ENCODE measurements around the gene ATG2B. TPM values are rescaled to one million over a fixed set of nuclear protein-coding genes. Genes with fewer than 3 reads are reported as not detected.

The ATG2B gene
- total RNA-seq, 1 donor from 2014 or later: 15.5 TPM

Other genes with a start within 250 kb of the ATG2B start
- gene BDKRB2, start 158.5 kb downstream of the ATG2B start, total RNA-seq: under 0.01 and 0.26 TPM in 2 replicates
- not detected in 2 replicates for gene BDKRB1, start 107.1 kb downstream of the ATG2B start, total RNA-seq
- 21.6 and 23.3 TPM in 2 replicates for gene GSKIP, start 185 bp upstream of the ATG2B start, total RNA-seq
- gene AK7, start 28.8 kb upstream of the ATG2B start, total RNA-seq: 0.64 and 1.0 TPM in 2 replicates
- gene PAPOLA, start 139.0 kb upstream of the ATG2B start, total RNA-seq: 79.2 and 100 TPM in 2 replicates